HepG2 (cell line): ENCODE measurements around the gene SPON2. TPM values are rescaled to one million over a fixed set of nuclear protein-coding genes. Genes with fewer than 3 reads are reported as not detected.

ENCODE experiments used
- ARNTL ChIP-seq: sonication (generic); formaldehyde crosslinking; IDR thresholded peaks from 2 replicates; pipeline ENCODE4 v1.4.0; 2020; ENCODE audit warnings: mild to moderate bottlenecking, missing genetic modification reagents
- CBX5 ChIP-seq: sonication (generic); formaldehyde crosslinking; IDR thresholded peaks from 2 replicates; pipeline ENCODE4 v1.4.0; 2020; ENCODE audit warnings: missing genetic modification reagents, borderline replicate concordance
- DMAP1 ChIP-seq: IDR thresholded peaks from 2 replicates; pipeline ENCODE4 v1.6.1; 2016
- DPF2 ChIP-seq: sonication (generic); formaldehyde crosslinking; IDR thresholded peaks from 2 replicates; pipeline ENCODE4 v1.4.0; 2020; ENCODE audit warnings: mild to moderate bottlenecking, low read depth, missing genetic modification reagents, borderline replicate concordance
- E2F1 ChIP-seq: sonication (generic); formaldehyde crosslinking; IDR thresholded peaks from 2 replicates; pipeline ENCODE4 v1.5.0; 2020; ENCODE audit warnings: missing genetic modification reagents
- HOXA5 ChIP-seq: sonication (generic); formaldehyde crosslinking; IDR thresholded peaks from 2 replicates; pipeline ENCODE4 v1.4.0; 2020; ENCODE audit warnings: missing genetic modification reagents
- KMT2A ChIP-seq: sonication (generic); formaldehyde crosslinking; IDR thresholded peaks from 2 replicates; pipeline ENCODE4 v1.4.0; 2020; ENCODE audit warnings: missing genetic modification reagents
- MTA3 ChIP-seq: sonication (generic); formaldehyde crosslinking; IDR thresholded peaks from 2 replicates; pipeline ENCODE4 v1.4.0; 2020; ENCODE audit warnings: missing genetic modification reagents
- PHF8 ChIP-seq: sonication (generic); formaldehyde crosslinking; IDR thresholded peaks from 2 replicates; pipeline ENCODE4 v1.5.0; 2020; ENCODE audit warnings: missing genetic modification reagents
- RFX5 ChIP-seq: IDR thresholded peaks from 2 replicates; pipeline ENCODE4 v1.6.1; 2011; ENCODE audit warnings: low read depth, low read length, improper control_type of control experiment
- RXRA ChIP-seq: sonication (generic); formaldehyde crosslinking; IDR thresholded peaks from 2 replicates; pipeline ENCODE4 v1.5.1; 2020; ENCODE audit warnings: missing genetic modification reagents
- SKI ChIP-seq: fragments of 450-650 bp; IDR thresholded peaks from one replicate; pipeline ENCODE4 v1.6.1; 2018; ENCODE audit warnings: mild to moderate bottlenecking; ENCODE audit not compliant: partially characterized antibody
- SMAD1 ChIP-seq: sonication (generic); formaldehyde crosslinking; IDR thresholded peaks from 2 replicates; pipeline ENCODE4 v1.4.0; 2020; ENCODE audit warnings: missing genetic modification reagents, low read depth, mild to moderate bottlenecking, borderline replicate concordance
- SOX6 ChIP-seq, 2 experiments: fragments of 450-650 bp in 1 of 2; sonication (generic) in 1 of 2; formaldehyde crosslinking in 1 of 2; IDR thresholded peaks; 2 replicates each; pipeline versions ENCODE4 v1.4.0 to v1.6.1; 2017 to 2020; ENCODE audit warnings: antibody characterized with exemption in 1 of 2, mild to moderate bottlenecking in 1 of 2, missing genetic modification reagents in 1 of 2
- ZBTB25 ChIP-seq: IDR thresholded peaks from 2 replicates; pipeline ENCODE4 v1.6.1; 2018; ENCODE audit warnings: missing genetic modification reagents
- ZBTB3 ChIP-seq: sonication (generic); formaldehyde crosslinking; IDR thresholded peaks from 2 replicates; pipeline ENCODE4 v1.4.0; 2020; ENCODE audit warnings: low read depth, mild to moderate bottlenecking, moderate library complexity, missing genetic modification reagents, borderline replicate concordance
- ZBTB43 ChIP-seq: sonication (generic); formaldehyde crosslinking; conservative IDR thresholded peaks from 2 replicates; pipeline ENCODE4 v1.4.0; 2020; ENCODE audit warnings: missing genetic modification reagents
- ZBTB8A ChIP-seq: sonication (generic); formaldehyde crosslinking; IDR thresholded peaks from 2 replicates; pipeline ENCODE4 v1.4.0; 2020; ENCODE audit warnings: mild to moderate bottlenecking, low read depth, missing genetic modification reagents, borderline replicate concordance
- ZFP41 ChIP-seq: sonication (generic); formaldehyde crosslinking; IDR thresholded peaks from 2 replicates; pipeline ENCODE4 v1.4.0; 2020; ENCODE audit warnings: mild to moderate bottlenecking, missing genetic modification reagents, borderline replicate concordance
- ZNF382 ChIP-seq: sonication (generic); formaldehyde crosslinking; IDR thresholded peaks from 2 replicates; pipeline ENCODE4 v1.5.0; 2020; ENCODE audit warnings: missing genetic modification reagents, mild to moderate bottlenecking, borderline replicate concordance
- ZNF597 ChIP-seq: sonication (generic); formaldehyde crosslinking; IDR thresholded peaks from 2 replicates; pipeline ENCODE4 v1.5.0; 2020; ENCODE audit warnings: missing genetic modification reagents
- ZNF710 ChIP-seq: sonication (generic); formaldehyde crosslinking; IDR thresholded peaks from 2 replicates; pipeline ENCODE4 v1.5.0; 2020; ENCODE audit warnings: mild to moderate bottlenecking, missing genetic modification reagents, borderline replicate concordance
- polyA plus RNA-seq, 8 experiments: library from polyadenylated mRNA; depleted of rRNA in 3 of 8; stranded (reverse) in 7 of 8; unstranded in 1 of 8; fragments of >200 nt; fragmentation: Illumina TruSeq in 4 of 8; extraction: Trizol in 4 of 8; gene quantifications; 2 replicates each; pipeline versions ENCODE4 v1.2.1 to v1.2.3, GENCODE V29; 2011 to 2016; ENCODE audit warnings: low read depth in 4 of 8, missing spikeins in 1 of 8, mixed read lengths in 1 of 8; ENCODE audit not compliant: insufficient read depth in 1 of 8
- total RNA-seq, 5 experiments: library from RNA; depleted of rRNA; stranded (reverse); fragments of >200 nt; fragmentation: Illumina TruSeq; extraction: Trizol; gene quantifications; 2 replicates each; pipeline ENCODE4 v1.2.3, GENCODE V29; 2016; ENCODE audit warnings: low read depth in 1 of 5

The SPON2 gene
- total and polyA plus RNA-seq, 2 of the 13 experiments (the other 11 are each of a cell fraction or from before 2014, with no cell fraction given) = 17.4 to 55.2 TPM

- TF ChIP-seq PHF8 (CRISPR knock-in tag) (peak; percentile 89), HOXA5 (CRISPR knock-in tag) (no peak), E2F1 (CRISPR knock-in tag) (no peak), ZBTB25 (peak; percentile 66; the same call in 1 of the 2 replicates), SOX6 (IDR thresholded peaks at IDR 0.05) (no peak), SOX6 (CRISPR knock-in tag; IDR thresholded peaks at IDR 0.05) (peak; percentile 61; the same call in 1 of the 2 replicates), ZBTB43 (no peak; the same call in 1 of the 2 replicates), ZNF382 (no peak), SKI (peak; percentile 66), MTA3 (CRISPR knock-in tag) (0 out of 2 replicates have a peak, but pooled peaks have one; percentile 5), ZNF597 (CRISPR knock-in tag) (no peak), ZBTB3 (CRISPR knock-in tag) (peak; percentile 30; the same call in 1 of the 2 replicates), DPF2 (CRISPR knock-in tag) (peak; percentile 72), KMT2A (CRISPR knock-in tag) (peak; percentile 42; the same call in 1 of the 2 replicates), RFX5 (no peak), ZNF710 (CRISPR knock-in tag) (peak; percentile 60; the same call in 1 of the 2 replicates), SMAD1 (peak; percentile 64; the same call in 1 of the 2 replicates), CBX5 (CRISPR knock-in tag) (0 out of 2 replicates have a peak, but pooled peaks have one; percentile 55), ZFP41 (peak; percentile 59; the same call in 1 of the 2 replicates), ZBTB8A (CRISPR knock-in tag) (0 out of 2 replicates have a peak, but pooled peaks have one; percentile 60), RXRA (peak; percentile 90), ARNTL (CRISPR knock-in tag) (peak; percentile 90), DMAP1 (CRISPR knock-in tag) (peak; percentile 94)
These were observed 32.6 kb upstream of the SPON2 start (continued) for GRCh38 chr4:1204828-1205585.
